HEK293 (cell line): ENCODE measurements around the gene ATP5IF1.

Experiments used
- CTCF ChIA-PET: fragments of 350-600 bp; formaldehyde crosslinking; extraction: SDS; loops from one replicate; lab custom pipeline; 2021; ENCODE audit warnings: antibody characterized with exemption; lab: Yijun Ruan, JAX
- POLR2A ChIA-PET: fragments of 300-600 bp; formaldehyde crosslinking; extraction: SDS; loops from one replicate; lab custom pipeline; 2020; ENCODE audit warnings: antibody characterized with exemption, inconsistent platforms; lab: Yijun Ruan, JAX
- H3K27ac ChIP-seq: fragments of 200-500 bp; sonication (Bioruptor generic); 2 replicates; pipeline ENCODE4 v1.5.1; 2014; ENCODE audit warnings: low read depth, low read length, control low read depth, inconsistent platforms; ENCODE audit errors: extremely low read depth
- H3K36me3 ChIP-seq, 2 experiments: fragments of 200-500 bp in 1 of 2; sonication (Bioruptor generic) in 1 of 2; 1 replicate in 1 of 2; 2 replicates in 1 of 2; pipeline ENCODE4 v1.5.1; 2014 to 2017; ENCODE audit warnings: inconsistent platforms in 2 of 2, low read length in 2 of 2; ENCODE audit not compliant: control insufficient read depth in 2 of 2, insufficient read depth in 1 of 2
- H3K4me1 ChIP-seq: fragments of 200-500 bp; sonication (Bioruptor generic); 2 replicates; pipeline ENCODE4 v1.5.1; 2014; ENCODE audit warnings: mild to moderate bottlenecking, low read length, inconsistent platforms; ENCODE audit not compliant: control insufficient read depth, insufficient read depth
- H3K4me3 ChIP-seq: 2 replicates; pipeline ENCODE4 v1.5.1; 2011; ENCODE audit warnings: low read depth, mild to moderate bottlenecking, control low read depth, low read length, moderate library complexity
- H3K9me3 ChIP-seq: fragments of 200-500 bp; sonication (Bioruptor generic); 2 replicates; pipeline ENCODE4 v1.5.1; 2014; ENCODE audit warnings: low read depth, low read length, inconsistent platforms; ENCODE audit not compliant: control insufficient read depth, insufficient read depth
- GFI1B ChIP-seq: fragments of 450-650 bp; formaldehyde crosslinking; IDR thresholded peaks from 2 replicates; pipeline ENCODE4 v1.5.1; 2016; ENCODE audit warnings: missing biosample characterization, missing genetic modification characterization
- INSM2 ChIP-seq: fragments of 450-650 bp; formaldehyde crosslinking; IDR thresholded peaks from 2 replicates; pipeline ENCODE4 v1.5.1; 2016; ENCODE audit warnings: missing biosample characterization, missing genetic modification characterization
- PRDM10 ChIP-seq: fragments of 450-650 bp; formaldehyde crosslinking; IDR thresholded peaks from 2 replicates; pipeline ENCODE4 v1.5.1; 2016; ENCODE audit warnings: missing biosample characterization, missing genetic modification characterization
- SCRT1 ChIP-seq: fragments of 450-650 bp; formaldehyde crosslinking; IDR thresholded peaks from 2 replicates; pipeline ENCODE4 v1.5.1; 2016; ENCODE audit warnings: missing biosample characterization, missing genetic modification characterization, borderline replicate concordance
- SCRT2 ChIP-seq: fragments of 450-650 bp; formaldehyde crosslinking; IDR thresholded peaks from 2 replicates; pipeline ENCODE4 v1.5.1; 2016; ENCODE audit warnings: missing biosample characterization, missing genetic modification characterization
- SP2 ChIP-seq: fragments of 450-650 bp; formaldehyde crosslinking; IDR thresholded peaks from 2 replicates; pipeline ENCODE4 v1.5.1; 2016; ENCODE audit warnings: missing biosample characterization, missing genetic modification characterization
- SP7 ChIP-seq: fragments of 450-650 bp; formaldehyde crosslinking; IDR thresholded peaks from 2 replicates; pipeline ENCODE4 v1.5.1; 2016; ENCODE audit warnings: missing biosample characterization, missing genetic modification characterization
- ZFP41 ChIP-seq: fragments of 450-650 bp; formaldehyde crosslinking; IDR thresholded peaks from 2 replicates; pipeline ENCODE4 v1.5.1; 2016; ENCODE audit warnings: missing biosample characterization, missing genetic modification characterization, borderline replicate concordance
- ZNF140 ChIP-seq: fragments of 450-650 bp; formaldehyde crosslinking; IDR thresholded peaks from 2 replicates; pipeline ENCODE4 v1.5.1; 2016; ENCODE audit warnings: missing biosample characterization, missing genetic modification characterization
- ZNF148 ChIP-seq: fragments of 450-650 bp; formaldehyde crosslinking; IDR thresholded peaks from 2 replicates; pipeline ENCODE4 v1.5.0; 2017; ENCODE audit warnings: missing biosample characterization, missing genetic modification characterization, borderline replicate concordance
- ZNF221 ChIP-seq: fragments of 450-650 bp; formaldehyde crosslinking; IDR thresholded peaks from 2 replicates; pipeline ENCODE4 v1.5.1; 2017; ENCODE audit warnings: missing biosample characterization, missing genetic modification characterization, borderline replicate concordance
- ZNF266 ChIP-seq: fragments of 450-650 bp; formaldehyde crosslinking; IDR thresholded peaks from 2 replicates; pipeline ENCODE4 v1.5.1; 2016; ENCODE audit warnings: missing biosample characterization, missing genetic modification characterization, low read depth
- ZNF280D ChIP-seq: fragments of 450-650 bp; formaldehyde crosslinking; IDR thresholded peaks from 2 replicates; pipeline ENCODE4 v1.5.1; 2016; ENCODE audit warnings: missing biosample characterization, missing genetic modification characterization
- ZNF362 ChIP-seq: fragments of 450-650 bp; formaldehyde crosslinking; IDR thresholded peaks from 2 replicates; pipeline ENCODE4 v1.5.1; 2016; ENCODE audit warnings: missing biosample characterization, missing genetic modification characterization
- ZNF394 ChIP-seq: fragments of 450-650 bp; formaldehyde crosslinking; IDR thresholded peaks from 2 replicates; pipeline ENCODE4 v1.5.1; 2016; ENCODE audit warnings: missing biosample characterization, missing genetic modification characterization, mild to moderate bottlenecking, moderate library complexity, borderline replicate concordance
- ZNF529 ChIP-seq: fragments of 450-650 bp; formaldehyde crosslinking; IDR thresholded peaks from 2 replicates; pipeline ENCODE4 v1.5.1; 2017; ENCODE audit warnings: missing genetic modification characterization, missing biosample characterization; ENCODE audit not compliant: insufficient replicate concordance
- ZNF561 ChIP-seq: fragments of 450-650 bp; IDR thresholded peaks from 2 replicates; pipeline ENCODE4 v1.5.1; 2018; ENCODE audit warnings: missing biosample characterization, missing genetic modification characterization, borderline replicate concordance
- ZNF623 ChIP-seq: fragments of 450-650 bp; formaldehyde crosslinking; IDR thresholded peaks from 2 replicates; pipeline ENCODE4 v1.5.1; 2016; ENCODE audit warnings: missing biosample characterization, missing genetic modification characterization
- ZNF777 ChIP-seq: fragments of 450-650 bp; formaldehyde crosslinking; IDR thresholded peaks from 2 replicates; pipeline ENCODE4 v1.5.1; 2017; ENCODE audit warnings: missing biosample characterization, missing genetic modification characterization, borderline replicate concordance
- ZXDB ChIP-seq: fragments of 450-650 bp; formaldehyde crosslinking; IDR thresholded peaks from 2 replicates; pipeline ENCODE4 v1.5.1; 2016; ENCODE audit warnings: missing biosample characterization, missing genetic modification characterization

The ATP5IF1 gene

GRCh38 chr1:28272215-28272852 is 36.4 kb downstream of the ATP5IF1 start:
- no peaks in the 10 kb centered on the region for H3K9me3 ChIP-seq
- TF ChIP-seq SP2: no peak
- TF ChIP-seq PRDM10: no peak
- TF ChIP-seq INSM2 (tag by site-specific recombination): no peak
- TF ChIP-seq GFI1B (tag by site-specific recombination): no peak
- no peak for TF ChIP-seq ZXDB (tag by site-specific recombination)
- no peak for TF ChIP-seq ZNF561
- TF ChIP-seq ZNF148: no peak
- peak; percentile 82 for TF ChIP-seq SCRT2 (tag by site-specific recombination)
- no peak for TF ChIP-seq ZNF623 (tag by site-specific recombination)
- TF ChIP-seq ZNF266 (tag by site-specific recombination): no peak
- no peak for TF ChIP-seq SP7
- no peak for TF ChIP-seq ZNF221 (tag by site-specific recombination)
- TF ChIP-seq ZNF529: no peak
- TF ChIP-seq SCRT1: peak; percentile 57; the same call in 1 of the 2 replicates
- no peak for TF ChIP-seq ZNF362
- no peaks in the 10 kb centered on the region; the same call in 1 of the 2 replicates for H3K4me1 ChIP-seq
- POLR2A ChIA-PET: interaction anchor here (0.6 kb wide), 1 partner anchor 22 kb away, joined by 3 read pairs; no protein-coding TSS in a partner anchor
- peaks cover 33 to 81% of the 10 kb centered on the region in 2 experiments for H3K36me3 ChIP-seq
- H3K4me3 ChIP-seq: no peak overlapping the region
- H3K27ac ChIP-seq: no peak overlapping the region
- CTCF ChIA-PET: no interaction called here

GRCh38 chr1:28273216-28273860 is 37.4 kb downstream of the ATP5IF1 start:
- Histone ChIP-seq H3K27ac (no peak overlapping the region), H3K36me3 (peaks cover 33 to 91% of the 10 kb centered on the region in 2 experiments), H3K4me3 (no peak overlapping the region), H3K4me1 (no peaks in the 10 kb centered on the region), H3K9me3 (no peaks in the 10 kb centered on the region)
- POLR2A ChIA-PET: interaction anchor here (0.6 kb wide), 1 partner anchor 21 kb away, joined by 3 read pairs; no protein-coding TSS in a partner anchor
- TF ChIP-seq ZNF280D (tag by site-specific recombination): no peak
- TF ChIP-seq ZFP41: no peak
- TF ChIP-seq ZNF777 (tag by site-specific recombination): no peak
- TF ChIP-seq ZNF394 (tag by site-specific recombination): peak; percentile 57
- TF ChIP-seq ZNF140: no peak
- CTCF ChIA-PET: interaction anchor here (0.9 kb wide), 1 partner anchor 15 kb away, joined by 3 read pairs; no protein-coding TSS in a partner anchor
